Osteoblast (primary cell): Measurements from ENCODE around the gene C19orf53. TPM values are rescaled to one million over a fixed set of nuclear protein-coding genes. Genes with fewer than 3 reads are reported as not detected.

Source experiments
- DNase-seq: peaks from one replicate; pipeline ENCODE4 v3.0.0; 2011; ENCODE audit warnings: low spot score, mixed read lengths; ENCODE audit not compliant: insufficient read length; ENCODE audit errors: missing footprints
- H2AFZ ChIP-seq: 2 replicates; pipeline ENCODE4 v1.6.0; 2011; ENCODE audit warnings: mild to moderate bottlenecking, low read length
- H3K27ac ChIP-seq: 2 replicates; pipeline ENCODE4 v1.5.1; 2011; ENCODE audit warnings: mild to moderate bottlenecking, low read depth, low read length, moderate library complexity
- H3K27me3 ChIP-seq: 2 replicates; pipeline ENCODE4 v1.6.0; 2012; ENCODE audit warnings: mild to moderate bottlenecking, control low read depth, inconsistent platforms, low read length, moderate library complexity; ENCODE audit not compliant: insufficient read depth
- H3K36me3 ChIP-seq: 2 replicates; pipeline ENCODE4 v1.5.1; 2011; ENCODE audit warnings: mild to moderate bottlenecking, low read length, control low read depth, moderate library complexity; ENCODE audit not compliant: insufficient read depth
- H3K4me1 ChIP-seq: 2 replicates; pipeline ENCODE4 v1.5.1; 2011; ENCODE audit warnings: mild to moderate bottlenecking, low read length, control low read depth, moderate library complexity; ENCODE audit not compliant: insufficient read depth
- H3K4me2 ChIP-seq: 2 replicates; pipeline ENCODE4 v1.6.0; 2011; ENCODE audit warnings: mild to moderate bottlenecking, low read length; ENCODE audit not compliant: insufficient read depth
- H3K4me3 ChIP-seq: fragments of 200-600 bp; sonication (generic); 3 replicates; pipeline ENCODE4 v1.5.1; 2012; ENCODE audit warnings: mild to moderate bottlenecking, low read length, inconsistent platforms; ENCODE audit not compliant: insufficient read depth
- H3K79me2 ChIP-seq: 2 replicates; pipeline ENCODE4 v1.6.0; 2012; ENCODE audit warnings: mild to moderate bottlenecking, low read length, control low read depth, inconsistent platforms; ENCODE audit not compliant: insufficient read depth
- H3K9me3 ChIP-seq: 2 replicates; pipeline ENCODE4 v1.5.1; 2011; ENCODE audit warnings: low read depth, low read length, control low read depth
- H4K20me1 ChIP-seq: 2 replicates; pipeline ENCODE4 v1.6.0; 2012; ENCODE audit warnings: mild to moderate bottlenecking, low read length, control low read depth; ENCODE audit not compliant: insufficient read depth
- CTCF ChIP-seq: IDR thresholded peaks from 2 replicates; pipeline ENCODE4 v1.5.1; 2011; ENCODE audit warnings: mild to moderate bottlenecking, low read depth, low read length, moderate library complexity; ENCODE audit errors: extremely low read depth
- total RNA-seq: library from RNA; depleted of rRNA; stranded (reverse); fragments of >200 nt; gene quantifications from 2 replicates; pipeline ENCODE4 v1.2.3, GENCODE V29; 2012

C19orf53 gene
- total RNA-seq, 1 donor: 33.3 TPM

- Histone ChIP-seq H3K79me2 (peaks cover 20% of the 10 kb centered on the region), H3K4me2 (peak overlapping the region; percentile 97), H3K36me3 (peaks cover 2% of the 10 kb centered on the region), H3K4me1 (peaks cover 38% of the 10 kb centered on the region), H3K27ac (peak overlapping the region; percentile 96), H3K27me3 (no peaks in the 10 kb centered on the region), H3K4me3 (peak overlapping the region; percentile 94), H3K9me3 (no peaks in the 10 kb centered on the region), H4K20me1 (peaks cover 10% of the 10 kb centered on the region), H2AFZ (no peak overlapping the region)
- DNase-seq: peak; percentile 82
- no peak for TF ChIP-seq CTCF
These were observed 21.5 kb downstream of the C19orf53 start for GRCh38 chr19:13795595-13796300.

GRCh38 chr19:13796301-13797057, 22.2 kb downstream of the C19orf53 start:
- H3K9me3 ChIP-seq: no peaks in the 10 kb centered on the region
- H3K79me2 ChIP-seq: peaks cover 20% of the 10 kb centered on the region
- DNase-seq: peak; percentile 98
- H3K4me2 ChIP-seq: peak overlapping the region; percentile 97
- peak; percentile 43 for TF ChIP-seq CTCF
- peaks cover 10% of the 10 kb centered on the region for H4K20me1 ChIP-seq
- no peak overlapping the region for H2AFZ ChIP-seq
- peak overlapping the region; percentile 96 for H3K27ac ChIP-seq
- peak overlapping the region; percentile 94 for H3K4me3 ChIP-seq
- peaks cover 10% of the 10 kb centered on the region for H3K36me3 ChIP-seq
- H3K4me1 ChIP-seq: peaks cover 38% of the 10 kb centered on the region
- no peaks in the 10 kb centered on the region for H3K27me3 ChIP-seq

GRCh38 chr19:13797058-13797440, 22.8 kb downstream of the C19orf53 start:
- Histone ChIP-seq H3K4me3 (peak overlapping the region; percentile 94), H3K36me3 (peaks cover 10% of the 10 kb centered on the region), H3K79me2 (peaks cover 20% of the 10 kb centered on the region), H4K20me1 (peaks cover 10% of the 10 kb centered on the region), H3K4me2 (peak overlapping the region; percentile 97), H3K4me1 (peaks cover 38% of the 10 kb centered on the region), H2AFZ (no peak overlapping the region), H3K27me3 (no peaks in the 10 kb centered on the region), H3K9me3 (no peaks in the 10 kb centered on the region), H3K27ac (peak overlapping the region; percentile 96)
- no peak for DNase-seq
- TF ChIP-seq CTCF: no peak

DNA sequence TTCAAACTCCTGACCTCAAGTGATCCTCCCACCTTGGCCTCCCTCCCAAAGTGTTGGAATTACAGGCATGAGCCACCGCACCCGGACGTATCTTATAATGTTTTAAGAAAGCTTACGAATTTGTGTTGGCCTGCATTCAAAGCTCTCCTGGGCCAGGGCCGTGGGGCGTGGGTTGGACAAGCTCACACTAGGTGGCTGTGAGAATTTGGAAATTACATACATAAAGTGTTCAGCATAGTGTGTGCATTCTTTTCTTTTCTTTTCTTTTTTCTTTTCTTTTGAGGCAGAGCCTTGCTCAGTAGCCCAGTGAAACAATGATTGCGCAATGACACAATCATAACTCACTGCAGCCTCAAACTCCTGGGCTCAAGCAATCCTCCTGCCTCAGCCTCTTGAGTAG, 23.6 kb downstream of the C19orf53 start:
- peak; percentile 87 for DNase-seq
- Histone ChIP-seq H3K9me3 (no peaks in the 10 kb centered on the region), H3K79me2 (peaks cover 20% of the 10 kb centered on the region), H3K4me3 (no peak overlapping the region), H3K36me3 (peaks cover 12% of the 10 kb centered on the region), H3K27me3 (no peaks in the 10 kb centered on the region), H3K4me1 (peaks cover 38% of the 10 kb centered on the region), H3K4me2 (peak overlapping the region; percentile 97), H3K27ac (peak overlapping the region; percentile 96), H2AFZ (no peak overlapping the region), H4K20me1 (peaks cover 10% of the 10 kb centered on the region)
- TF ChIP-seq CTCF: no peak
